HG03571 (cell line): ENCODE results near the gene POLE.

Experiments
- ATAC-seq: cut with Tn5 transposase; IDR thresholded peaks from one replicate; pipeline ENCODE4 v1.9.1; 2021; ENCODE audit not compliant: unreplicated experiment

The POLE gene

DNA sequence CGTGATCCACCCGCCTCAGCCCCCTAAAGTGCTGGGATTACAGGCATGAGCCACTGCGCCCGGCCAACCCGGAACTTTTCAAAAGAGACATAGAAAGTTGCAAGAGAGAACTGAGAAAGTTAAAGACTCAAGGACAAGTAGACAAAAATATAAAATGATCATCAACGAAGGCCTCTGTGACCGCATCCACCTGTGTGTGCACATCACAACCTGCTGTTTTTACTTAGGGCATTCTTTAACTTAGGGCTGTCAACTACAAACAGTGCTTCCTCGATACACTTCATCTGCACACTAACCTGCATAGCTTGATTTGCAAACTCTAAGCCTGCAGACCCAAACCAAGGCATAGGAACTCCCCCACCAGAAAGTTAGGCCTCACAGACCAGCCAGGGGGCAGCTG lies 53.7 kb downstream of the POLE start:
- no peak for ATAC-seq

DNA sequence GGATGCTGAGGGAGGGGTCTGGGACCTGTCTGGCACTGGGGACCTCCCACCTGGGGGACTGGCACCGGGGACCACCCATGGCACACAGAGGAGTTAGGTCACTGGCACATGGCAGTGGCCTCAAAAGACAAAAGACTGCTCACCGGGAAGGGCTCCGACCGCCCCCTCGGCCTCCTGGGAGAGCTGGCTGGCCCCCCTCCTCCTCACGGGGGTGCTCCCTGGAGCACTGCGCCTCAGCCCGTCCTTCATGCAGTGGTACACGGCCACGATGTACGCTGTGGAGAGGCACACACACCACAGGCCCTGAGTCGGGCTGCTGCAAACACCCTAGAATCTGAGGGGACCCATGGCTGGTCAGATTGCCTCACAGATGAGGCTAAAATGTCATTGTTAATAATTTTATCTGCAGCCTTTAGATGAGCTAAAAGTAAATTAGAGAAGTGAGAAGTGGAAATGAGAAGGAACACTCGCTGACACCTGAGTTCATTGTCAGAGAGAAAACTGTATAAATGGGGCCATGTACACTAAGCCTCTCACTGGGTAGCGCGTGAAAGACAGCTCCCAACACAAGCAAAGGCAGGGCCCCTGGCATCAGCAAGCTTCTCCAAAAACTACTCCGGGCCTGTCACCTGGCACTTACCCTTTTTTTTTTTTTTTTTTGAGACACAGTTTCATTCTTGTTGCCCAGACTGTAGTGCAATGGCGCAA lies 54.5 kb downstream of the POLE start:
- no peak for ATAC-seq

GRCh38 chr12:132631666-132632065 lies 55.5 kb downstream of the POLE start:
- ATAC-seq, result no peak

DNA sequence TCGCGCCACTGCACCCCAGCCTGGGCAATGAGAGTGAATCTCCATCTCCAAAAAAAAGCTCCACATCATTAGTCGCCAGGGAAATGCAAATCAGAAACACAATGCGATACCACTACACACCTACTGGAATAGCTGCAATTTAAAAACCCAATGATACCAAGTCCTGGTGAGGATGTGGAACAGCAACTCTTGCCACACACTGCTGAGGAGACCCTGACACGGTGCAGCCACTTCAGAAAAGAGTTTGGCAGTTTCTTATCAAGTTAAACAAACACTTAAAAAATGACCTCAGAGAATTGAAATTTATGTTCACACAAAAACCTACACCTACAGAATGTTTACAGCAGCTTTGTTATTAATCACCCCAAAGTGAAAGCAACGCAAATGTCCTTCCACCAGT lies 56.5 kb downstream of the POLE start:
- no peak for ATAC-seq

- no peak for ATAC-seq
Observed at GRCh38 chr12:132629330-132629729, 57.8 kb downstream of the POLE start.

- ATAC-seq, result no peak
Observed at GRCh38 chr12:132625731-132626430, 61.3 kb downstream of the POLE start.

GRCh38 chr12:132624910-132625630 lies 62.1 kb downstream of the POLE start:
- ATAC-seq, result no peak

DNA sequence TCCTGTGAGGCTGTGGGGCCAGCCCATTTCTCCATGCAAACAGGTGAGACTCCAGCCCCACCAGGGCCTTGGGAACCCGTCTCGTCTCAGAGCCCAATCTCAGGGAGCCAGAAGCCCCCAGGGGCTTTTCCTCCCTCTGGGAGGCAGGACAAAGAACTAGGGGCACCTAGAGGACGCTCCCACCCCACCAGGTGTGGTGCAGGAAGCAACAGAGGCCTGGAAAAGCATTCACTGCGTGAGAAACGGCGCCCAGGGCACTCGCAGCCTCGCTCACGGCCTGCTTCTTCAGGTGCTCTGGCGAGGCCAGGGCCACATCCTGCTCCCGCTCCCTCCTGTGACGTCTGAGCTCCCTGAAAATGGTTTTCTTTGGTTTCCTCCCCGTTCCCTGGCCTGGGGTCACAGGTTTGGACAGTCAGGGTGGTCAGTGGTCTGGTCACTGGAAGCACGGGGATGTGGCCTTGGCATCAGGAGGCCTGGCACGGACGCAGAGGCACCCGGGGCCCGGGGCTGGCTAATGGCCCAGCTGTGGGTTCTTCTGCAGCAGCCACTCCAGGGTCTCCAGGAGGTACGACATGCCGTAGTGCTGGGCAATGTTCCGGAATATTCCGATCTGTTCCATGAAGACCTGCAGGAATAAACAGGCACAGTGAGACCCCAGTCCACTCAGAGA lies 62.8 kb downstream of the POLE start:
- ATAC-seq, result no peak

- ATAC-seq, result no peak
Observed at GRCh38 chr12:132623072-132623869, 63.9 kb downstream of the POLE start.

DNA sequence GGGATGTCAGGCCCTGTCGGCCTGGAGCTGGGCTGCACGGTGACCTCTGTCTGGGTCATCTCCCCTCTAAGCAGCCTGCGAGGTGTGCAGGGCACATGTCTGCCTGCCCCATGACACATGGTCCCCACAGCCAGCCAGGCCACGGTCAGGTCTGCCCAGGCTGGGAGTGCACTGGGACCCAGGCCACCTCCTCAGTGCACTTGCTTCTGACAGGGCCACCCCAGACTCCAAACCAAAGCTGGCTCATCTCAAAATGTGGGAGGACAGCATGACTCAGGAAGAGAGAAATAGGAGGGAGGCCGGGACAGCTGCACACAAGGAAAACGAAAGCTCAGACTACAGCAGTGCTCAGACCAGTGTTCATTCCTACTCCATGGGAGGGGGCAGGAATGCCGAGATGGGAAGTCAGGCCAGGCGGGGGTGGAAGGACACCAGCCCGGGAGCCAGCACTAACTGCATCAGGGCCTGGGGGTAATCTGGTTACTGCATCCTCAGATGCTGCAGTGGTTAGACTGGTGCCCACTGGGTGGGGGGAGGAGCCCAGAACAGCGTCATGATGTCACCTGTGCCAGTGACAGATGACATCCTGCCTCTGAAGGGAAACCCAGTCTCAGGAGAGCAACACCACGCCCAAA lies 64.6 kb downstream of the POLE start:
- no peak for ATAC-seq

GRCh38 chr12:132621657-132622435 lies 65.3 kb downstream of the POLE start:
- ATAC-seq, result no peak

DNA sequence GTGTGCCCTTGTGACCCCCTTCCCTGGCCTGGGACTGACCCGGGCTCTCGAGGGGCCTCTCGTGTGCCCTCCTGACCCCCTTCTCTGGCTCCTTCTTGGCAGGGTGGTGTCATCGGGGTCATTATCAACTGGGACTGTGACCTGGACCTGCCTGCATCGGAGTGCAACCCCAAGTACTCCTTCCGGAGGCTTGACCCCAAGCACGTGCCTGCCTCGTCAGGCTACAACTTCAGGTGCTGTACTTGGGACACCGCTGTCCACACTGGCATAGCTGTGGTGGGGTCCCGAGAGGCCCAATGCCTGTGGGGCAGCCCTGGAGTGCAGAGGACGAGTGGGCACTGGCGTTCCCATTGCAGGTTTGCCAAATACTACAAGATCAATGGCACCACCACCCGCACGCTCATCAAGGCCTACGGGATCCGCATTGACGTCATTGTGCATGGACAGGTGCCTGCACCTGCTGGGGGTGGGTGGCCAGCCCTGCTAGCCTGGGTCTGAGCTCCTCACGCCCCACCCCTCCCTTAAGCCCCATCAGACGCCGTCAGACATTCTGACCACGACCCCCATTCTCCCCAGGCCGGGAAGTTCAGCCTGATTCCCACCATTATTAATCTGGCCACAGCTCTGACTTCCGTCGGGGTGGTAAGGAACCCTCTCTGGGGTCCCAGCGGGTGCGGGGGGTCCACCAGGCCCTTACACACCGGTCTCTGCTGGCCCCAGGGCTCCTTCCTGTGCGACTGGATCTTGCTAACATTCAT lies 66.1 kb downstream of the POLE start:
- ATAC-seq, result no peak

GRCh38 chr12:132620113-132620898 lies 66.8 kb downstream of the POLE start:
- ATAC-seq, result no peak

GRCh38 chr12:132619386-132620112 lies 67.6 kb downstream of the POLE start:
- ATAC-seq, result no peak

- ATAC-seq, result no peak
Observed at GRCh38 chr12:132619071-132619385, 68.1 kb downstream of the POLE start.

DNA sequence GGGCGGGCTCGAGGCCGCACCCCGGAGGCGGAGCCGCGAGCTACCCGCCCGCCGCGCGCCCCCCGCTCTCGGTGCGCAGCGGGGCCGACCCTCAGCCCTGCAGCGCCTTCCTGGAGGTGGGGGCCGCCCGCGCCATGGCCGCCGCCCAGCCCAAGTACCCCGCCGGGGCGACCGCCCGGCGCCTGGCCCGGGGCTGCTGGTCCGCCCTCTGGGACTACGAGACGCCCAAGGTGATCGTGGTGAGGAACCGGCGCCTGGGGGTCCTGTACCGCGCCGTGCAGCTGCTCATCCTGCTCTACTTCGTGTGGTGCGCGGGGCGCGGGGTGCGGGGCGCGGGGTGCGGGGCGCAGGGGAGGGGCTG lies 68.5 kb downstream of the POLE start, which contains the start of gene P2RX2:
Gene P2RX2, plus strand, starts transcription at position 94 of the 361 bp plus-strand sequence. Its CDS starts 41 bp downstream, at position 135.
- ATAC-seq, result no peak
